Measurements from ENCODE around the gene KCNJ9. TPM values are rescaled to one million over a fixed set of nuclear protein-coding genes. Genes with fewer than 3 reads are reported as not detected.

Gene KCNJ9
- total and polyA plus RNA-seq, 4 donors = not detected

DNA sequence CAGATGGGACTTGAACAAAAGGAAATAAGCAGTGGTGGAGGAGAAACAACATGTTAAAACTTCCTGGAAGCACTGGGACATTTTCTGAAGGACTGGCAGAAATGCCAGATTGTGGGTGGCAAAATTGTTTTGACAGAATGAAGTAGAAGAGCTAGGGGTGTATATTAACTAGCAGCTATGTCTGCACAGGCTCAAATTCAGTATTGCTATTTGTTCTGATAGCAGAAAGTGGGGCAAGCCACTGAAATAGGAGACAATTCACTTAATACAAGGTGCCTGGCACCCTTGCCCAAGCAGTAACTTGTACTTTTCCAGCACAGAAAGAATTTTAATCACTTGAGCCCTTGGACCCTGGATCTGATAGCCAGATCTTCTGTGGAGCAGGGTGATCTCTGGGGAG lies 37.8 kb upstream of the KCNJ9 start:
- TF ChIP-seq, protein P1, sequence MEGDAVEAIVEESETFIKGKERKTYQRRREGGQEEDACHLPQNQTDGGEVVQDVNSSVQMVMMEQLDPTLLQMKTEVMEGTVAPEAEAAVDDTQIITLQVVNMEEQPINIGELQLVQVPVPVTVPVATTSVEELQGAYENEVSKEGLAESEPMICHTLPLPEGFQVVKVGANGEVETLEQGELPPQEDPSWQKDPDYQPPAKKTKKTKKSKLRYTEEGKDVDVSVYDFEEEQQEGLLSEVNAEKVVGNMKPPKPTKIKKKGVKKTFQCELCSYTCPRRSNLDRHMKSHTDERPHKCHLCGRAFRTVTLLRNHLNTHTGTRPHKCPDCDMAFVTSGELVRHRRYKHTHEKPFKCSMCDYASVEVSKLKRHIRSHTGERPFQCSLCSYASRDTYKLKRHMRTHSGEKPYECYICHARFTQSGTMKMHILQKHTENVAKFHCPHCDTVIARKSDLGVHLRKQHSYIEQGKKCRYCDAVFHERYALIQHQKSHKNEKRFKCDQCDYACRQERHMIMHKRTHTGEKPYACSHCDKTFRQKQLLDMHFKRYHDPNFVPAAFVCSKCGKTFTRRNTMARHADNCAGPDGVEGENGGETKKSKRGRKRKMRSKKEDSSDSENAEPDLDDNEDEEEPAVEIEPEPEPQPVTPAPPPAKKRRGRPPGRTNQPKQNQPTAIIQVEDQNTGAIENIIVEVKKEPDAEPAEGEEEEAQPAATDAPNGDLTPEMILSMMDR (IDR thresholded peaks at IDR 0.05; ENCODE audit: control extremely low read depth, extremely low read depth) = no peak
- H3K9me3 ChIP-seq (ENCODE audit: control insufficient read depth in 4 of 4, insufficient read depth in 3 of 4, low read length in 3 of 4) = no peaks in the 10 kb centered on the region
- H3K36me3 ChIP-seq (ENCODE audit: control insufficient read depth in 4 of 4, insufficient read depth in 4 of 4, low read length in 4 of 4) = no peaks in the 10 kb centered on the region
- ATAC-seq (ENCODE audit: insufficient read depth, low FRiP score) (no peak), DNase-seq (no peak)
- no peak overlapping the region for H3K9ac ChIP-seq (ENCODE audit: insufficient read depth in 1 of 2, low read length in 2 of 2)
- H3K27ac ChIP-seq (ENCODE audit: low read depth in 1 of 2, low read length in 1 of 2) = no peak overlapping the region
- peaks cover 0 to 8% (median 0%) of the 10 kb centered on the region in 3 donors for H3K27me3 ChIP-seq (ENCODE audit: control insufficient read depth in 3 of 3, insufficient read depth in 3 of 3, low read length in 2 of 3)
- no peak overlapping the region for H3K4me3 ChIP-seq
- peaks cover 0 to 20% (median 11%) of the 10 kb centered on the region in 5 donors for H3K4me1 ChIP-seq (ENCODE audit: control insufficient read depth in 5 of 5, insufficient read depth in 5 of 5, low read length in 5 of 5)

DNA sequence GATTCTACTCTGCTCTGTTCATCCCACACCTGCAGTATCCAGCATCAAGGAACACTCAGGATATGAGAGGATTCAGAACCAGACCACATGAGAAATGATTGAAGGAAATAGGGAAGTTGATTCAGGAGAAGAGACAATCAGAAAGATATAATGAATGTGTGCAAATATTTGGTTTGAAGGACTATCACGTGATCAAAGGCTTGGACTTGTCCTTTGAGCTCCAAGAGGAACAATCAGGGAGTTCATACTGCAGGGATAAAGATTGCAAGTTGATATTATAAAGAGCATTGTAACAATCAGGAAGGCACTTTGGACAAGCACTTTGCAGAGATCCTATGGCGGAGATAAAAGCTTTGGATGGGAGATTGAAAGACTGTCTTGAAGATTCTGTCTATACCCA lies 35.7 kb upstream of the KCNJ9 start:
- H3K27me3 ChIP-seq (ENCODE audit: control insufficient read depth in 3 of 3, insufficient read depth in 3 of 3, low read length in 2 of 3) = peaks cover 0 to 8% (median 0%) of the 10 kb centered on the region in 3 donors
- 51 to 57% methylated on average over 2 of the region's 2 CpGs for WGBS, 2 donors
- ATAC-seq (ENCODE audit: insufficient read depth, low FRiP score) (no peak), DNase-seq (no peak)
- H3K4me3 ChIP-seq = no peak overlapping the region
- H3K4me1 ChIP-seq (ENCODE audit: control insufficient read depth in 5 of 5, insufficient read depth in 5 of 5, low read length in 5 of 5) = peaks cover 0 to 20% (median 11%) of the 10 kb centered on the region in 5 donors
- no peak overlapping the region for H3K27ac ChIP-seq (ENCODE audit: low read depth in 1 of 2, low read length in 1 of 2)
- H3K36me3 ChIP-seq (ENCODE audit: control insufficient read depth in 4 of 4, insufficient read depth in 4 of 4, low read length in 4 of 4) = no peaks in the 10 kb centered on the region
- H3K9ac ChIP-seq (ENCODE audit: insufficient read depth in 1 of 2, low read length in 2 of 2) = no peak overlapping the region
- no peaks in the 10 kb centered on the region for H3K9me3 ChIP-seq (ENCODE audit: control insufficient read depth in 4 of 4, insufficient read depth in 3 of 4, low read length in 3 of 4)
- TF ChIP-seq, protein P1 (IDR thresholded peaks at IDR 0.05; ENCODE audit: control extremely low read depth, extremely low read depth) = no peak

DNA sequence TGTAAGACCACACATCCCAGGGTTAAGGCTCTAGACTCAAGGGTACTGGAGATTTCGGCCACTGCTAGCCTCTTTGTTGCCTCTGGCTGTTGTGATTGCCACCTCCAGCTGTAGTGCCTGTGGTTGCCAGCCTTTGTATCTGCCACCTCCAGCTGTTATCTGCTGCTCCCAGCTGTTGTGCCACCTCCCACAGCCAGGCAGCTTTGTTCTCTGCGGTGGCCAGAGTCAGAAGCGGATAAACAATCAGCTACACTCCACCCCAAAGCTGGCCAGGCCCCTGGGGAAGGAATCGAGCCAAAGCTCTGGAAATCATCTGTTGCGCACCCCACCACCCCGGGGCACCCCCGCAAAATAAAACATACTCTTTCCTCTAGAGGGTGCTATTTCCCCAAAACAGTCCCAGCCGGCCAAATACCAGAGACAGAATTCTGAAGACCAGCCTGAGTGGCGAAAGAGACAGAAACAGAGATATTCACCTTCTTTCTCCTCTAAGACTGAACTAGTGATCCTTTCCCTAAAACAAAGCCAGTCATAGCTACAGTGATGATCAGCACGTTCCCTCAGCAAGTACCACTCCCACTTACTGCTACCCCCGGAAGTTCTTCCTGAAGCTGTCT lies 34.7 kb upstream of the KCNJ9 start:
- Histone ChIP-seq H3K9ac (ENCODE audit: insufficient read depth in 1 of 2, low read length in 2 of 2) (peak overlapping the region in 1 of 2 donors; percentile 17), H3K4me1 (ENCODE audit: control insufficient read depth in 5 of 5, insufficient read depth in 5 of 5, low read length in 5 of 5) (peaks cover 0 to 20% (median 11%) of the 10 kb centered on the region in 5 donors), H3K4me3 (no peak overlapping the region), H3K27ac (ENCODE audit: low read depth in 1 of 2, low read length in 1 of 2) (no peak overlapping the region), H3K36me3 (ENCODE audit: control insufficient read depth in 4 of 4, insufficient read depth in 4 of 4, low read length in 4 of 4) (no peaks in the 10 kb centered on the region), H3K9me3 (ENCODE audit: control insufficient read depth in 4 of 4, insufficient read depth in 3 of 4, low read length in 3 of 4) (no peaks in the 10 kb centered on the region), H3K27me3 (ENCODE audit: control insufficient read depth in 3 of 3, insufficient read depth in 3 of 3, low read length in 2 of 3) (peaks cover 0 to 8% (median 0%) of the 10 kb centered on the region in 3 donors)
- TF ChIP-seq, protein P1 (IDR thresholded peaks at IDR 0.05; ENCODE audit: control extremely low read depth, extremely low read depth) = peak; percentile 17
- ATAC-seq (ENCODE audit: insufficient read depth, low FRiP score) = peak; percentile 45
- 5% methylated on average over 11 of the region's 11 CpGs for WGBS, 2 donors
- peak; percentile 84 to 90 (median 86) for DNase-seq
